HG02870 (cell line): ENCODE results near the gene ENDOG.

Experiments used
- ATAC-seq: cut with Tn5 transposase; IDR thresholded peaks from one replicate; pipeline ENCODE4 v1.9.1; 2021; ENCODE audit warnings: mild to moderate bottlenecking, moderate library complexity; ENCODE audit not compliant: unreplicated experiment

The ENDOG gene

DNA sequence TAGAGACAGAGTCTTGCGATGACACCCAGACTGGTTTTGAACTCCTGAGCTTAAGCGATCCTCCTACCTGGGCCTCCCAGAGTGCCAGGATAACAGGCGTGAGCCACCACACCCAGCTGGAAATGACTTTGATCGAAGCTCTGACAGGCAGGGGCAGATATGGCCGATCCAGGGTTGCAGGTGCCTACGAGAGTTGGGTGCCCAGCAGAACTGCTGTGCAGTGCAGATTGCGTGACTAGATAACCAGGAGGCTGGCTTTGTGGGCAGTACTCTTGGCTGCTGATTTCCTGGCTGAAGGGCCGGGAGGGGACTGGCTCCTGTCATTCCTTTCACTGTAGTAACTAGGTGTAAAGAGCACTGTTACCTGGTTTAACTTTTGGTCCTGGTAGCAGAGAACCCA lies 19.4 kb upstream of the ENDOG start:
- ATAC-seq = no peak

- no peak for ATAC-seq
Measured at GRCh38 chr9:128800061-128800460, 18.2 kb upstream of the ENDOG start.

DNA sequence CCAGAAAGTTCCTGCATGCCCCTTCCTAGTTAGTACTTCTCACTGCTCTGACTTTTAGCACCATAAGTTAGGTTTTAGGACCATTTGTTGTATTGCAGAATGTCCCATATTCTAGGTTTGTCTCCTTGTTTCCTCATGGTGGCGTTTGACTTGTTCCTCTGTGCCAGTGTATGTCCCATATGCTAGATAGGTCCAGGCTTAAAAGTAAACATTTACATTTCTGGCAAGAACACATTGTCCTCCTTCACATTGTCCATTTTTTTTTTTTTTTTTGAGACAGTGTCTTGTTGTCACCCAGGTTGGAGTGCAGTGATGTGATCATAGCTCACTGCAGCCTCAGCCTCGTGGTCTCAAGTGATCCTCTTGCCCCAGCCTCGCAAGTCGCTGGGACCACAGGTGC lies 15.8 kb upstream of the ENDOG start:
- no peak for ATAC-seq

- no peak for ATAC-seq
Measured at GRCh38 chr9:128805661-128806060, 12.6 kb upstream of the ENDOG start.

DNA sequence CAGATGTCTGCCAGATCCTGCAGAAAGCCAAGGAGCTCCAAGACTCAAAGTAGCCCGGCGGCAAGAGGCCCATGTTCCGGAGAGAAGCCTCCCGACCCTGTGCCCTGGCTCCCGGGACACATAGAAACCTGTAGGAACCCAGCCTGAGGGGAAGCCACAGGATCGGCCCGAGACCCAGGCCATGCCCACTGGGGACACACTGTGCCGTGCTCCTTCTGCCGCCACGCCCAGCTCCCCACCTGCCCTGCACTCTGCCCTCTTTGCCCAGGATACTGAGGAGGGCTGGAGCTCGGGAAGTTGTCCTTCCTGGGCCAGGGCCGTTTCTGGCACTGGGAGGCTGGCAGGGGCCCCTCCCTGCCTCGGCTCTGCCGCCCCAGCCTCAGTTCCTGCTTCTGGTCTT lies 10.5 kb upstream of the ENDOG start:
- ATAC-seq = no peak

GRCh38 chr9:128808543-128808942 lies 9.8 kb upstream of the ENDOG start:
- no peak for ATAC-seq

GRCh38 chr9:128809036-128809599 lies 9.2 kb upstream of the ENDOG start:
- no peak for ATAC-seq

- ATAC-seq = no peak
Measured at GRCh38 chr9:128809831-128810230, 8.5 kb upstream of the ENDOG start.

DNA sequence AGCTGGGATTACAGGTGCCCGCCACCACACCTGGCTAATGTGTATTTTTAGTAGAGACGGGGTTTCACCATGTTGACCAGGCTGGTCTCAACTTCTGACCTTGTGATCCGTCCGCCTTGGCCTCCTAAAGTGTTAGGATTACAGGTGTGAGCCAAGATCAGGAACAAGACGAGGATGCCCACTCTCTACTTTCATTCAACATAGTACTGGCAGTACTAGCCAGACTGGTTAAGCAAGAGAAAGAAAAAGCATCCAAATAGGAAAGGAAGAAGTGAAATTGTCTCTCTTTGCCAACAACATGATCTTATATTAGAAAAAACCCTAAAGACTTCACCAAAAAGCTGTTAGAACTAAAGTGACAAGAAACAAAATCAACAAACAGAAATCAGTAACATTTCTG lies 7.4 kb upstream of the ENDOG start:
- no peak for ATAC-seq

DNA sequence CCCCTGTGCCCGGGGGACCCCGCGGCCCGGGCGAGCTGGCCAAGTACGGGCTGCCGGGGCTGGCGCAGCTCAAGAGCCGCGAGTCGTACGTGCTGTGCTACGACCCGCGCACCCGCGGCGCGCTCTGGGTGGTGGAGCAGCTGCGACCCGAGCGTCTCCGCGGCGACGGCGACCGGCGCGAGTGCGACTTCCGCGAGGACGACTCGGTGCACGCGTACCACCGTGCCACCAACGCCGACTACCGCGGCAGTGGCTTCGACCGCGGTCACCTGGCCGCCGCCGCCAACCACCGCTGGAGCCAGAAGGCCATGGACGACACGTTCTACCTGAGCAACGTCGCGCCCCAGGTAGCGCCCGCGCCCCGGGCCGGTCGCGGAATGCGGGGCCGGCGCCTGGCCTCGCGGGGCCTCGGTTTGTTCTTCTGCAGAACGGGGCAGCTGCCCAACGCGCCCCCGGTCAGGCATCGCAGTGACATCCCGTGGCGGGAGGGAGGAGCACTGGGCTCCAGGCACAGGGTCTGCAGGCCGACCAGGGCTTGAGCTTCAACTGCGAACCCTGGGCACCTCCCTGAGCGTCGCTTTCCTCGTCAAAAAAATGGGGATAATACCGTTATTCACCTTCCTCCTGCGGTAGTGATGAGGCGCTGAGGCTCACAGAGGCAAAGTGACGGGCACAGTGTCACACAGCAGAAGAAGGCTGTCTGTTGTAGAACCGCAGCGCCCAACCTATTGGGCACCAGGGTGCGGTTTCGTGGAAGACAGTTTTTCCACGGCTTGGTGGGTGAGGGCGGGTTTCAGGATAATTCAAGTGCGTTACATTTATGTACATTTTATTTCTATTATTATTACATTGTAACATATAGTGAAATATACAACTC lies 777 bp downstream of the ENDOG start:
- ATAC-seq = peak; percentile 13

DNA sequence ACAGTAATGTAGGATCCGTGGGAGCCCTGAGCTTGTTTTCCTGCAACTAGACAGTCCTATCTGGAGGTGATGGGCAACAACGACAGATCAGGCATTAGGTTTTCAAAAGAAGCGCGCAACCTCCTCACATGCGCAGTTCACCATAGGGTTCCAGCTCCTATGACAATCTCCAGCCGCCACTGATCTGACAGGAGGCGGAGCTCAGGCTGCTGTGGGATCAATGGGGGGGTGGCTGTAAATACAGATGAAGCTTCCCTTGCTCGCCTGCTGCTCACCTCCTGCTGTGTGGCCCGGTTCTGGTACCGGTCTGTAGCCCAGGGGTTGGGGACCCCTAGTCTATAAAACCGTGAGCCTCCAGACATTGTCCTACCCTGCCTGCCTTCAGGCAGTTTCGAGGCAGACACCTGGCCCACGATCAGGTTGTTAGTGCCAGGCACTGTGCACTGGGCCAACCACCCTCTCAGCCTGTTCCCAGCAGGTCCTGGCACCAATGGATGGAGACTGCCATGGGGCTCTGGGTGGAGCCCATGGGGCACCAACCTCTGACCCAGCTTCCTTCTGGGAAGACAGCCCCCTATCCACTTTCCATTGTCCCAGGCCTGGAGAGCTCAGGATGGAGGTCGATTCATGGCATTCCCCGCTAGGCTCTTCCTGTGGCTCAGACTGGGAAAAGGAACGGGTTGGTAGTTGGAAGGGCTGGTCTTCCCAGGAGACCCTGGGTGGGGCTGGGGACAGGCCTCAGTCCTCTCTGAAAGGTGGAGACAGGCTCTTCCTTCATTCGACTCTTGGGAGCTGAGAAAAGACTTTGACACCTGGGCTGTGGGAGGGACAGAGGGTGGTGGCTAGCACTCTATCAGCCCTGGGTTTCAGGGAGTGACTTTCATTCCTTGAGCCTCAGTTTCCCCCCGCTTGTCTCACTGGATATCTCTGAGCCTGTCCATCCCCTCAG lies 1.7 kb downstream of the ENDOG start:
- no peak for ATAC-seq

- no peak for ATAC-seq
Measured at GRCh38 chr9:128820665-128821583, 2.6 kb downstream of the ENDOG start.

GRCh38 chr9:128821584-128822406 lies 3.5 kb downstream of the ENDOG start:
- no peak for ATAC-seq

- no peak for ATAC-seq
Measured at GRCh38 chr9:128822407-128823042, 4.2 kb downstream of the ENDOG start.

DNA sequence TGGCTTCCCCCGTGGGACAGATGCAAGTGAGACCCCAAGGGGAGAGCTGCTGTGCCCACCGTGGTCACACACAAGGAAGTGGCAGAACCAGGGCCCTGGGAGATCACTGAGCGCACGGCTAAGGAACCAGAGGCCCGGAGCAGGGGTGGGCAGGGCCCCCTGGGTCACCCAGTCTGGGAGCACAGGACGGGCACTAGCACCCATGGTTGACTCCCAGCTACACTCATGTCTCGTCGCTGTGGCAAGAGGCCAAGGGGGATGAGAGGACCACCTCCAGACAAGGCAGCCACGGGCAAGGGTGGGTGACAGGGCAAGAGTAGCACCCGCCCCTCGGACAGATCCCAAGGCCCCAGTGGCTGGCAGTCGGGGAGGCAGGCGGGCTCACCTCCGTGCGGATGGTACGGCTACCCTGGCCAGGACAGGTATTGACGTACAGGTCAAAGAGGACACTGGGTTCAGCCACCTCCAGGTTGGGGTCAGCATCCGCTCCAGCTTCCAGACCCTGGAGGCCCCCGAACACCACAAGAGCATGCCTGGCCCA lies 5.1 kb downstream of the ENDOG start:
- ATAC-seq = no peak

DNA sequence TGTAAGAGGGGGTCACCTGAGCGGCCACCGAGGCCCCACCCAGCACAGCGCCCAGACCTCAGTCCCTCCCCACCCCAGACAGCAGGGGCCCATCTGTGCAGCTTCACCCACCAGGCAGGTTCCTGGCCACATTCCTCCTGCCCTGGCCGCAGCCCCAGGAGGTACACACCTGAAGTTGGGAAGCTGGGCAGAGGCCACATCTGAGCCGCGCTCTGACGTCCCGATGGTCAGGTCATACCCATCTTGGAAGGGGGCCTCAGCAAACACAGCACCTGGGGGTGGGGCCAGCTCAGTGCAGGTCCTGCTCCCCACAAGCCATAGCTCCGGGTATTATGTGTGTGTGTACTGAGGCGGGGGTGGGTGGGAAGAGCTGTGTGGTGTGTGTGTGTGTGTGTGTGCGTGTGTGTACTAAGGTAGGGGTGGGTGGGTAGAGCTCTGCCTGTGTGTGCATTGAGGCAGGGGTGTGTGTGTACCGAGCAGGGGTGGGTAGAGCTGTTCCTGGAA lies 5.7 kb downstream of the ENDOG start:
- no peak for ATAC-seq

DNA sequence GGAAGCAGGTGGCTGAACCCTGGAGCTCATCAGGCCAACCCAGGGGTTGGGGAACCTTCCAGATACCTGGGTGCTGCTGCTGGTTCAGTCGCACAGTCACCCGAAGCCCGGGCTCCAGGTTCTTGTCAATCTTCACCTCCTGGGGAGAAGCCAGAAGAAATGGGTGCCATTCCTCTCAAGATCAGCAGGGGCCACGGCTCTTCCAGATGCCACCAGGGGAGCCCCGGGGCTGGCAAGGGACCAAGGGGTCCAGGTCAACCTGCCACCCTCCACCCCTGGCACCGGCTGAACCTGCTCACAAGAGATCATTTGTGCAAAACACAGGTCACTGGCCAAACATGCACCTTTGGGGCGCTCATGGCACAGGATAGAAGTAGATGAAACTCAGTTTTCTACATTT lies 6.6 kb downstream of the ENDOG start:
- no peak for ATAC-seq

DNA sequence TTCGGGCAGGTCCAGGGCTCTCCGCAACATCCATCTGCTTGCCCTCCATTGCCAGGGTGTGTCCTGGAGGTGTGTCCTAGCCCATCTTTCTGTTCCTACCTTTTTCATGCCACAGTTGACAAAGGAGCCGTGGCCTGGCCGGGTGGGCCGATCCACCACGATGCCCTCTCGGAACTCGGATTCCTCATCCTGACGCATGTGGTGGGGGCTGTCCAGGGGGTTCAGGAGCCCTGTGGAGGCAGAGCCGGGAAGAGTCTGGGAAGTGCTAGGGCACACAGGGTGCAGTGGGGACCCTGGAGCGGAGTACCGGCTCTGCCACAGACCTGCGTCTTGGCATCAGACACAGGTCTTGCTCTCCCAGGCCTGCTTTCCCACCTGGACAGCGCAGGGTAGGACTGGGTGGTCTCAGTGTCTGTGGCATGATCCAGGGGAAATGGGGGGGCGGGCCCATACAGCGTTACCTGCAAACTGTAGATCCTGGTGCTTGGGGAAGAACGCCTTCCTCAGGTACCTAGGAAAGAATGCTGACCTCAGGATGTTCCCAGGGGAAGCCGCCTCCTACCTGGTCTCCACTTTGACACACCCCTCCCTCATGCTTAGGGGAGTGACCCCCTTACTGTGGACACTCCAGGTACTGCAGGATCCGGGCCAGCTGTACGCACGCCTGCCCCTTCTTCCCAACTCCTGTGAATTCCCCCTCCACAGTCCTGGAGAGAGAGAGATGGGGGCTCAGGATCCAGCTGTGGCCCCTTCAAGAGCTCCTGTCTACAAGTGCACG lies 7.8 kb downstream of the ENDOG start:
- no peak for ATAC-seq
